Raji (cell line): ENCODE results near the gene TTLL7.

Experiments used
- POLR2A ChIP-seq: IDR thresholded peaks from 2 replicates; pipeline ENCODE4 v1.6.1; 2011; ENCODE audit warnings: low read depth, low read length, control low read depth; ENCODE audit not compliant: insufficient read depth

Gene TTLL7

DNA sequence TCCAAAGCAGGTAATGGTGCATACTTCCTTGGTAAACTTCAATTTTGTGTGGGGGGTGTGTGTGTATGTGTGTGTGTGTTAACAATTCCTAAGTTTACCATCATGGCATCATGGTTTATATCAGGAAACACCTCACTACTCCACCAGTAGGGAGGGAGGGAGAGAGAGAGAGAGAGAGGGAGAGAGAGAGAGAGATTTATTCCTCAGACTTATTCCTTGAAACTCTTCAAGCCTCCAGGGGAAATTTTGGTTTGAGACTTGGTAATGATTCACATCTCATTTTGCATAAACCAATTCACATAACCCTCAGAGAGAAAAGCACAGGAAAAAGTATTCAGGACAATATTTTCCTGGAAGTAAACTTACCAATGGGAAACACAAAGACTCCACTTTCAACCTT lies 115.0 kb downstream of the TTLL7 start:
- TF ChIP-seq POLR2A: no peak

- no peak for TF ChIP-seq POLR2A
These were observed 116.0 kb downstream of the TTLL7 start for GRCh38 chr1:83882906-83883305.

- no peak for TF ChIP-seq POLR2A
These were observed 126.4 kb downstream of the TTLL7 start for GRCh38 chr1:83872515-83872914.

DNA sequence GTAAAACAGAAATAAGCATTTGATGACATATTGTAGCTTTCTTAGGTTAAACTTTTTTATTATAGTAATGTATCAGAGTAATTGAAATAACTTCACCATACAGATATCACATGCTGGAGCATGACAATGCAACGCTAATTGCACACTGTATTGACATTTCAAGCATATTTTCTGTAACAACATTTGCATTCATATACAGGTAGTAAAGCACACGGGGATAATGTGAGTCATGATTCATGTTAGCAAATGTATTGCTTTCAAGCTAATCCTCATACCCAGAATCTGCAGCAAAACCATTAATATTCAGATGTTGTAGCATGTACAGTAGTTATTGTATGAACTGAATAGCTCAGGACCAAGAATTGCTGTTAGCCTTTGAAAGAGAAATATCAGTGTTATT lies 133.9 kb downstream of the TTLL7 start:
- TF ChIP-seq POLR2A: no peak

GRCh38 chr1:83860490-83861221 lies 138.3 kb downstream of the TTLL7 start:
- TF ChIP-seq POLR2A: no peak

GRCh38 chr1:83857716-83858115 lies 141.2 kb downstream of the TTLL7 start:
- TF ChIP-seq POLR2A: no peak

DNA sequence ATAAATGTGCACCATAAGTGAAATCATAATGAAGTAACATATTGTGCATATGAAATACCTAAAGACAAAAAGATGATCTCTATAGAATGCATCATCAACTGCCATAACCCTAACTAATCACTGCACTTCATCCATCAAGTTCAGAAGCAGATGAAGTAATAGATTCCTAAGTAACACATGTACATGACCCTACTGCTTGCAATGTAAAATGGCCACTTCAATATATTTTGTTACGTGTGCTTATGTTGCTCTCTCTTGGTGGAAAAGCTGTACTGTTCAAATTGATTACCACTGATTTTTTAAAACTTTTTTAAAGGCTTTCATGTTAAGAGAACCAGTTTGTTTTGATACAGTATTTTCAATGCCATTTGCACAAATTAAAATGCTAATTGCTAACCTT lies 141.8 kb downstream of the TTLL7 start:
- no peak for TF ChIP-seq POLR2A

GRCh38 chr1:83856381-83856780 lies 142.6 kb downstream of the TTLL7 start:
- TF ChIP-seq POLR2A: no peak

DNA sequence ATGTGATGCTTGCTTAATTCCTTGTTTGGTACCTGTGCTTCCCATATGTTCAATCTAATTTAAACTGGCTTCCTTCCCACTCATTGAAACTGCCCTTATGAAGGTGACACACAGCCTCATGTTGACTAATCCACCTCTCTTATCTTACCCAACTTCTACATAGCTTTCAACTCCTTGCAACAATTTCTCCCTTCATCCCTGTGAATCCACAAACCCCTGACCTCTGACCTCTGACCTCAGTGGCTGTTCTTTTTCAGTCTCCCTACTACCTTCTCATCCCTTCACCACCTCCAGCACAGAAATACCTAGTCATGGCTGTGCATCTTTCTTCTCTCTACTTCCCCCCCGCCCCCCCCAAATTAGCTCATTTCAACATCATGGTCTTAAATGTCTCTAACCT lies 144.5 kb downstream of the TTLL7 start:
- no peak for TF ChIP-seq POLR2A

DNA sequence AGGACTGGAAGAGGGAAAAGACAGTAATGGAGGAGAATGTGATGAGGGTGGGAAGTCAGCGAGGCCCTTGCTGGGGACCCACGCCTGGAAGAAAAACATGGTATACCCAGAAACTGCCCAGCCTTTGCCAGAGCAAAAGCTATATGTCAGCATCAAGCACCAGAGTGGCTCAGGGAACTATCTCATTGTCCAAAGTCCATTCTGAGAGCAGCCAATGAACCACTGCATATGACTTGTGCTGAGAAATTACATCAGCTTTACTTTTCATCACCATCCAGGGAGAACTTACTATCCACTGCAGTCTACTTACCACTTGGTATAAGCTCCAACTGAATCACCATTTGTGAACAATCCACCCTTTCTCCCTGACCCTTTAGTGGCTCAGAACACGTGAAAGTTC lies 148.1 kb downstream of the TTLL7 start:
- no peak for TF ChIP-seq POLR2A

GRCh38 chr1:83849191-83850061 lies 149.5 kb downstream of the TTLL7 start:
- no peak for TF ChIP-seq POLR2A

DNA sequence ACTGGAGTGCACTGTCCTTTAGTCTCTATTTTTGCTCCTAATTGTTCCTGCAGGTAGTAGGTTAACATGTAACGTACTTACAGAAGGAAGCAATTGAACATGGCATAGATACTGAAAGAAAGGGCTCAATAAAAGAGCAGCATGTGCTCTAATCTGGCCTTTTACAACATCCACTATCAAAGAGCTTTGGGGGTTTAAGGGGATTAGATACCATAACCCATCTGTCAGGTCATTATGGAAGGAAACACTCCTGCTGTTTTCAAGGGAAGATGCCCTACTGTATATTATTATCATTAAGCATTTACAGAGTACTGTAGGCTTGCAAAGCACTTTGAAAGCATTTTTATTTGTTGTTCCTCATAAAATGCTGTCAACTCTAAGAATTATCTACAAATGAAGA lies 152.8 kb downstream of the TTLL7 start:
- TF ChIP-seq POLR2A: no peak

DNA sequence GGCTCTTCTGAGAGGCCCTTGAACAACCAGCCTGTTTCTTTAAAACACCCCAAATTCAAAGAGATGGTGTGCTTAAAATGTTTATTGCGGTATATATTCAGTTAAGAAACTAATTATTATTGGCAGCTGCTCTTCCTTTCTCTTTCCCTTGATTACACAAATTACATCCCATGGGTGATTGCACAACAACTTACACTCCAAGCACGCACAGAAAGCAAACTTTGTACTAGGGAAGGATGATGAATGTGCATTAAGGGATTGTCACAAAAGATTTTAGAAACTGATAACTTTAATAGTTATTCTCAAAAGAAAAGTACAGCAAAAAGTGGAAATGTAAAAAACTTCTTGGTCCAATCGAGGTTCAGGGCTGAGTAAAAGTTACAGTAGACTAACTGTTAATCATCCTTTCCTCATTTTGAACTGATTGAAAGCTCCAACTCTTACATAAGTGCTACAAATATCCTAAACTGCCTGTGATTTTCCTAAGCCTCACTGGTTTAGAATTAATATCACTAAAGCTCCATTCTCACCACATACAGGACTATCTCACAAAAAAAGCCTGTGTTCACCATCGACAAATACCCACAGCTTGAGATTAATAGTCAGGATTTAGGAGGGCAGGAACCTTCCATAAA lies 153.4 kb downstream of the TTLL7 start:
- no peak for TF ChIP-seq POLR2A

DNA sequence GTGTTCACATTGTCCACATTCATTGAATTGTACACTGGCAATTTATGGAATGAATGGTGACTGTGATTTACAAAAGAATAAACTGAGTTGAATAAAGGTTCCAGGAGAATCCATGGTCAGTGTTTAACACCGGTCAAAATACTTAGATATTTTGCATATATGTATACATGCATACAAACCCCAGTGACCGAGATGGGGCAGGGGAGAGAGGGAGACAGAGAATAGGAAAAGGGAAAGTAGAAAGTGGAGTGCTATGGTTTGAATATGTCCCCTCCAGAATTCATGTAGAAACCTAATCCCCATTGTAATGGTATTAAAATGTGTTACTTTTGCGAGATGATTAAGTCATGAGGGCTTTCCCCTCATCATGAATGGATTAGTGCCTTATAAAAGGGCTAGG lies 154.4 kb downstream of the TTLL7 start:
- no peak for TF ChIP-seq POLR2A

DNA sequence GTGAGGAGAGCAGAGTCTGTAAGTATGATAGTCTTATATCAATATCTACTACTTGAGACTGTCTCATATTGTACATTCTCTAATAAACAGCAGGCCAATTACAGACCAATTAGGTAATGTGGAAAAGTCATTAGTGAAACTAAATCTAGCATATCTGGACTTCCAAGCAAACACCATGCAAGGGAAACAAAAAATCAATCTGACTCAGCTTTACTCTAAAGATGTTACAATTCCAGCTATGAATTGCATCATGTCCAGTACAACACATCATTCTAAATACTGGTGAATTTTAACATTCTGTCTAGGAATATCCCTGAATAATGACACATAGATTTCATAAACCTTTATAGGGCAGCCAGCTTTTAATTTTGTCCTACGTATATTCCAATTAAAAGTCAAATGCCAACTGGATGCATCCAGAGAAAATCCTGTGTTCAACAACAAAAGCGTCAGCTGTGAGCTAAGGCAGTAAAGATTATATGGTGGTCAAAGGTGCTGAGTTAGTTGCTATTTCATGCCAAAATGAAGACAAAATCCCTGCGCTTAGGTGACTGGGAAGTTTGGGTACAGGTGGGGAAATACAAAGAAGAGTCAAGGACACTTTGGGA lies 159.3 kb downstream of the TTLL7 start:
- no peak for TF ChIP-seq POLR2A
